Parathyroid adenoma (tissue), 2 donors: ENCODE results near the gene DERA.
"Not testable (repeated sequence)": the region's sequence is repeated elsewhere in the genome, so short reads cannot be mapped to it uniquely, and the experiment has no call there.

Experiments
- H2AFZ ChIP-seq: fragments of 300-600 bp; sonication (generic); one replicate; pipeline ENCODE4 v1.7.0; 2017; ENCODE audit warnings: antibody characterized with exemption, mild to moderate bottlenecking
- H3K27ac ChIP-seq: fragments of 300-600 bp; sonication (generic); one replicate; pipeline ENCODE4 v1.7.0; 2017
- H3K27me3 ChIP-seq: fragments of 300-600 bp; sonication (generic); one replicate; pipeline ENCODE4 v1.7.0; 2017; ENCODE audit warnings: low read length; ENCODE audit not compliant: control insufficient read depth, insufficient read depth
- H3K36me3 ChIP-seq: fragments of 300-600 bp; sonication (generic); one replicate; pipeline ENCODE4 v1.7.0; 2017; ENCODE audit warnings: low read length; ENCODE audit not compliant: control insufficient read depth, insufficient read depth
- H3K4me1 ChIP-seq: fragments of 300-600 bp; sonication (generic); one replicate; pipeline ENCODE4 v1.7.0; 2017; ENCODE audit warnings: control low read depth
- H3K4me2 ChIP-seq: fragments of 300-600 bp; sonication (generic); one replicate; pipeline ENCODE4 v1.7.0; 2017; ENCODE audit warnings: low read length
- H3K4me3 ChIP-seq: fragments of 300-600 bp; sonication (generic); one replicate; pipeline ENCODE4 v1.7.0; 2017; ENCODE audit warnings: low read depth, low read length
- H3K79me2 ChIP-seq: fragments of 300-600 bp; sonication (generic); one replicate; pipeline ENCODE4 v1.7.0; 2017; ENCODE audit warnings: control low read depth
- H3K9ac ChIP-seq: fragments of 300-600 bp; sonication (generic); one replicate; pipeline ENCODE4 v1.7.0; 2017; ENCODE audit warnings: mild to moderate bottlenecking
- H3K9me3 ChIP-seq: fragments of 300-600 bp; sonication (generic); one replicate; pipeline ENCODE4 v1.7.0; 2017; ENCODE audit warnings: low read length; ENCODE audit not compliant: control insufficient read depth
- CTCF ChIP-seq: fragments of 300-600 bp; sonication (generic); IDR thresholded peaks from one replicate; pipeline ENCODE4 v1.7.0; 2017; ENCODE audit warnings: antibody characterized with exemption, mild to moderate bottlenecking
- donor health status: primary hyperparathyroidism.

Gene DERA

GRCh38 chr12:15956413-15957185 is 45.5 kb downstream of the DERA start:
- Histone ChIP-seq H3K4me3 (no peak overlapping the region), H3K27me3 (no peaks in the 10 kb centered on the region), H3K4me2 (no peak overlapping the region), H3K9ac (no peak overlapping the region), H3K79me2 (peaks cover 4% of the 10 kb centered on the region), H3K27ac (no peak overlapping the region), H3K36me3 (no peaks in the 10 kb centered on the region), H2AFZ (no peak overlapping the region), H3K4me1 (no peaks in the 10 kb centered on the region), H3K9me3 (no peaks in the 10 kb centered on the region)
- no peak for TF ChIP-seq CTCF

- Histone ChIP-seq H3K36me3 (no peaks in the 10 kb centered on the region), H3K4me2 (no peak overlapping the region), H3K4me1 (no peaks in the 10 kb centered on the region), H3K4me3 (no peak overlapping the region), H3K27ac (no peak overlapping the region), H3K9me3 (no peaks in the 10 kb centered on the region), H3K9ac (no peak overlapping the region), H2AFZ (no peak overlapping the region), H3K79me2 (no peaks in the 10 kb centered on the region), H3K27me3 (no peaks in the 10 kb centered on the region)
- no peak for TF ChIP-seq CTCF
These were observed 51.6 kb downstream of the DERA start for GRCh38 chr12:15962760-15963159.

- Histone ChIP-seq H3K9ac (no peak overlapping the region), H3K4me1 (no peaks in the 10 kb centered on the region), H3K27ac (no peak overlapping the region), H3K4me3 (no peak overlapping the region), H3K9me3 (no peaks in the 10 kb centered on the region), H3K27me3 (no peaks in the 10 kb centered on the region), H3K79me2 (no peaks in the 10 kb centered on the region), H2AFZ (no peak overlapping the region), H3K4me2 (no peak overlapping the region), H3K36me3 (no peaks in the 10 kb centered on the region)
- no peak for TF ChIP-seq CTCF
These were observed 52.1 kb downstream of the DERA start for GRCh38 chr12:15963271-15963670.

- no peak overlapping the region for H3K4me2 ChIP-seq
- no peak for TF ChIP-seq CTCF
- H2AFZ ChIP-seq: no peak overlapping the region
- no peaks in the 10 kb centered on the region for H3K9me3 ChIP-seq
- no peaks in the 10 kb centered on the region for H3K4me1 ChIP-seq
- no peak overlapping the region for H3K27ac ChIP-seq
- H3K9ac ChIP-seq: no peak overlapping the region
- no peak overlapping the region for H3K4me3 ChIP-seq
- no peaks in the 10 kb centered on the region for H3K36me3 ChIP-seq
- H3K79me2 ChIP-seq: no peaks in the 10 kb centered on the region
- no peaks in the 10 kb centered on the region for H3K27me3 ChIP-seq
These were observed 55.3 kb downstream of the DERA start for GRCh38 chr12:15966426-15966825.

- not testable (repeated sequence) for H3K4me1 ChIP-seq, H3K27me3 ChIP-seq, H3K4me2 ChIP-seq, H3K79me2 ChIP-seq, H2AFZ ChIP-seq, H3K27ac ChIP-seq, H3K9ac ChIP-seq, H3K9me3 ChIP-seq, H3K4me3 ChIP-seq, H3K36me3 ChIP-seq
These were observed 55.9 kb downstream of the DERA start for GRCh38 chr12:15967053-15967452.
